Smooth muscle cell (in vitro differentiated cells): ENCODE measurements around the gene RIC1. TPM values are rescaled to one million over a fixed set of nuclear protein-coding genes. Genes with fewer than 3 reads are reported as not detected.
"Not testable (repeated sequence)": the region's sequence is repeated elsewhere in the genome, so short reads cannot be mapped to it uniquely, and the experiment has no call there.

ENCODE experiments used
- DNase-seq: peaks from one replicate; lab custom pipeline; 2025; ENCODE audit not compliant: unreplicated experiment; lab: John Stamatoyannopoulos, UW
- H2AFZ ChIP-seq: fragments of 200-600 bp; sonication (generic); 2 replicates; pipeline ENCODE4 v1.6.0; 2016; ENCODE audit warnings: antibody characterized with exemption, low read depth, mild to moderate bottlenecking
- H3F3A ChIP-seq: fragments of 200-600 bp; sonication (generic); 2 replicates; pipeline ENCODE4 v1.6.0; 2017; ENCODE audit warnings: antibody characterized with exemption, low read depth
- H3K27ac ChIP-seq: fragments of 200-600 bp; sonication (generic); 2 replicates; pipeline ENCODE4 v1.5.1; 2016; ENCODE audit warnings: low read depth, mild to moderate bottlenecking
- H3K27me3 ChIP-seq: fragments of 200-600 bp; sonication (generic); 2 replicates; pipeline ENCODE4 v1.6.1; 2016; ENCODE audit warnings: low read depth, mild to moderate bottlenecking
- H3K36me3 ChIP-seq: fragments of 200-600 bp; sonication (generic); 2 replicates; pipeline ENCODE4 v1.5.1; 2016; ENCODE audit warnings: low read depth
- H3K4me1 ChIP-seq: fragments of 200-600 bp; sonication (generic); 2 replicates; pipeline ENCODE4 v1.5.1; 2016; ENCODE audit warnings: low read depth
- H3K4me2 ChIP-seq: fragments of 200-600 bp; sonication (generic); 2 replicates; pipeline ENCODE4 v1.6.0; 2016; ENCODE audit warnings: mild to moderate bottlenecking
- H3K4me3 ChIP-seq: fragments of 200-600 bp; sonication (generic); 2 replicates; pipeline ENCODE4 v1.5.1; 2016; ENCODE audit warnings: mild to moderate bottlenecking
- H3K79me2 ChIP-seq: fragments of 200-600 bp; sonication (generic); 2 replicates; pipeline ENCODE4 v1.6.0; 2016; ENCODE audit warnings: low read depth, mild to moderate bottlenecking
- H3K9ac ChIP-seq: fragments of 200-600 bp; sonication (generic); 2 replicates; pipeline ENCODE4 v1.6.0; 2016; ENCODE audit warnings: low read depth
- H3K9me3 ChIP-seq: fragments of 200-600 bp; sonication (generic); replicated peaks from 2 replicates; pipeline ENCODE4 v1.5.1; 2016; ENCODE audit warnings: low read depth
- H4K20me1 ChIP-seq: fragments of 200-600 bp; sonication (generic); 2 replicates; pipeline ENCODE4 v1.6.0; 2016; ENCODE audit warnings: low read depth
- CTCF ChIP-seq: fragments of 200-600 bp; sonication (generic); IDR thresholded peaks from 2 replicates; pipeline ENCODE4 v1.5.1; 2017; ENCODE audit warnings: borderline replicate concordance, mild to moderate bottlenecking, antibody characterized with exemption; ENCODE audit not compliant: insufficient read depth, poor library complexity, severe bottlenecking
- WGBS: methylation state at CpG from one replicate; pipeline ENCODE4 v1.1.7; 2016; ENCODE audit warnings: low lambda C conversion rate; 5-methylcytosine and 5-hydroxymethylcytosine counted together
- polyA plus RNA-seq: library from polyadenylated mRNA; unstranded; fragments of >200 nt; fragmentation: Nextera tagmentation; extraction: Ambion mirVana; gene quantifications from 2 replicates; pipeline ENCODE4 v1.2.1, GENCODE V29; 2016
- total RNA-seq: library from RNA; depleted of rRNA; stranded (reverse); fragments of >200 nt; gene quantifications from 2 replicates; pipeline ENCODE4 v1.2.3, GENCODE V29; 2014

The RIC1 gene
- total and polyA plus RNA-seq, 2 experiments from 2014 or later = 9.9 to 52.4 TPM

- Histone ChIP-seq H3K4me2 (peak overlapping the region; percentile 17), H3K9me3 (no peaks in the 10 kb centered on the region), H3K4me3 (no peak overlapping the region)
These were observed 170.4 kb downstream of the RIC1 start for GRCh38 chr9:5799314-5799713.

GRCh38 chr9:5800378-5800777 lies 171.5 kb downstream of the RIC1 start:
- not testable (repeated sequence) for H3K4me1 ChIP-seq, H3K27me3 ChIP-seq, H3K4me2 ChIP-seq, H4K20me1 ChIP-seq, H3K27ac ChIP-seq, H3K36me3 ChIP-seq, H3K4me3 ChIP-seq, H2AFZ ChIP-seq, H3K79me2 ChIP-seq, DNase-seq, H3F3A ChIP-seq, H3K9me3 ChIP-seq, H3K9ac ChIP-seq
- WGBS = over 99% methylated on average over 7 of the region's 7 CpGs

More at GRCh38 chr9:5799314-5799713, 170.4 kb downstream of the RIC1 start:
- no peak for DNase-seq
- Histone ChIP-seq H2AFZ (no peak overlapping the region), H3K9ac (no peak overlapping the region), H3F3A (no peaks in the 10 kb centered on the region), H3K4me1 (no peaks in the 10 kb centered on the region), H3K79me2 (no peaks in the 10 kb centered on the region), H3K27me3 (no peaks in the 10 kb centered on the region), H3K27ac (no peak overlapping the region), H3K36me3 (no peaks in the 10 kb centered on the region), H4K20me1 (no peaks in the 10 kb centered on the region)
- 65% methylated on average over 5 of the region's 5 CpGs for WGBS
- peak; percentile 46 for TF ChIP-seq CTCF

GRCh38 chr9:5800969-5801738 lies 172.2 kb downstream of the RIC1 start:
- Histone ChIP-seq H3F3A (no peaks in the 10 kb centered on the region), H4K20me1 (no peaks in the 10 kb centered on the region), H3K9me3 (no peaks in the 10 kb centered on the region), H2AFZ (no peak overlapping the region), H3K27me3 (no peaks in the 10 kb centered on the region), H3K4me2 (no peak overlapping the region), H3K4me3 (no peak overlapping the region), H3K27ac (no peak overlapping the region), H3K79me2 (no peaks in the 10 kb centered on the region), H3K9ac (no peak overlapping the region), H3K4me1 (no peaks in the 10 kb centered on the region), H3K36me3 (no peaks in the 10 kb centered on the region)
- WGBS = 96% methylated on average over 4 of the region's 4 CpGs
- TF ChIP-seq CTCF = no peak
- DNase-seq = no peak

GRCh38 chr9:5801739-5802113 lies 172.8 kb downstream of the RIC1 start:
- Histone ChIP-seq H3K9ac (no peak overlapping the region), H2AFZ (no peak overlapping the region), H3K36me3 (no peaks in the 10 kb centered on the region), H3K4me2 (no peak overlapping the region), H3F3A (no peaks in the 10 kb centered on the region), H3K4me3 (no peak overlapping the region), H3K9me3 (no peaks in the 10 kb centered on the region), H3K4me1 (no peaks in the 10 kb centered on the region), H3K27ac (no peak overlapping the region), H3K27me3 (no peaks in the 10 kb centered on the region), H4K20me1 (no peaks in the 10 kb centered on the region), H3K79me2 (no peaks in the 10 kb centered on the region)
- WGBS = 85% methylated on average over 3 of the region's 3 CpGs
- TF ChIP-seq CTCF = no peak
- DNase-seq = no peak
